Stimulated activated CD8-positive, alpha-beta memory T cell treated with anti-CD3 and anti-CD28 coated beads, Interleukin-12 subunit alpha, Interleukin-12 subunit beta, amount 100 ng/mL, for 1 hour (primary cell): ENCODE results near the gene NADSYN1.
"Not testable (repeated sequence)": the region's sequence is repeated elsewhere in the genome, so short reads cannot be mapped to it uniquely, and the experiment has no call there.

ENCODE experiments used
- DNase-seq: peaks from one replicate; pipeline ENCODE4 v3.0.0-alpha.2; 2020; ENCODE audit warnings: low read depth

Gene NADSYN1

GRCh38 chr11:71453037-71453917 is at the start of gene NADSYN1:
TSS of gene NADSYN1 (plus strand) at chr11:71453203. CDS start at chr11:71453297, 94 bp downstream.
- peak; percentile 92 for DNase-seq

GRCh38 chr11:71404209-71404608 is 48.8 kb upstream of the NADSYN1 start:
- DNase-seq, result no peak

GRCh38 chr11:71406681-71407080 is 46.3 kb upstream of the NADSYN1 start:
- no peak for DNase-seq

- DNase-seq, result no peak
These were observed 45.6 kb upstream of the NADSYN1 start for GRCh38 chr11:71407356-71407755.

- DNase-seq, result no peak
These were observed 44.2 kb upstream of the NADSYN1 start for GRCh38 chr11:71408826-71409225.

- DNase-seq, result no peak
These were observed 42.5 kb upstream of the NADSYN1 start for GRCh38 chr11:71410363-71410966.

GRCh38 chr11:71414645-71415044 is 38.4 kb upstream of the NADSYN1 start:
- no peak for DNase-seq

- DNase-seq, result no peak
These were observed 34.4 kb upstream of the NADSYN1 start for GRCh38 chr11:71418643-71419042.

GRCh38 chr11:71420455-71421241 is 32.4 kb upstream of the NADSYN1 start:
- no peak for DNase-seq

- DNase-seq, result no peak
These were observed 31.5 kb upstream of the NADSYN1 start for GRCh38 chr11:71421392-71421950.

- not testable (repeated sequence) for DNase-seq
These were observed 30.7 kb upstream of the NADSYN1 start for GRCh38 chr11:71422318-71422717.

- DNase-seq, result no peak
These were observed 29.7 kb upstream of the NADSYN1 start for GRCh38 chr11:71423181-71423790.

GRCh38 chr11:71425409-71425808 is 27.6 kb upstream of the NADSYN1 start:
- DNase-seq, result no peak

GRCh38 chr11:71425860-71426259 is 27.1 kb upstream of the NADSYN1 start:
- DNase-seq, result no peak

- DNase-seq, result no peak
These were observed 26.6 kb upstream of the NADSYN1 start for GRCh38 chr11:71426413-71426812.

- DNase-seq, result no peak
These were observed 24.1 kb upstream of the NADSYN1 start for GRCh38 chr11:71428861-71429435.

GRCh38 chr11:71429701-71430100 is 23.3 kb upstream of the NADSYN1 start:
- DNase-seq, result no peak

- no peak for DNase-seq
These were observed 22.8 kb upstream of the NADSYN1 start for GRCh38 chr11:71430166-71430565.

GRCh38 chr11:71431271-71431670 is 21.7 kb upstream of the NADSYN1 start:
- no peak for DNase-seq

GRCh38 chr11:71432761-71433647 is 20.0 kb upstream of the NADSYN1 start:
- DNase-seq, result no peak
